Neural cell (in vitro differentiated cells): ENCODE data around the gene BOD1. TPM values are rescaled to one million over a fixed set of nuclear protein-coding genes. Genes with fewer than 3 reads are reported as not detected.

Experiments
- H2AFZ ChIP-seq: fragments of 200-600, 300-800 bp; sonication (generic), shearing (Covaris generic); 2 replicates; pipeline ENCODE4 v1.6.0; 2014; ENCODE audit warnings: low read depth, mild to moderate bottlenecking, antibody characterized with exemption, low read length, moderate library complexity
- H3F3A ChIP-seq: fragments of 200-600 bp; shearing (Covaris generic); 2 replicates; pipeline ENCODE4 v1.6.1; 2016; ENCODE audit warnings: mild to moderate bottlenecking, moderate library complexity, mixed read lengths, antibody characterized with exemption, low read length; ENCODE audit not compliant: insufficient read depth, poor library complexity, severe bottlenecking
- H3K27ac ChIP-seq: fragments of 200-600, 300-800 bp; sonication (generic), shearing (Covaris generic); 2 replicates; pipeline ENCODE4 v1.5.1; 2014; ENCODE audit warnings: mild to moderate bottlenecking, low read length, moderate library complexity
- H3K27me3 ChIP-seq: fragments of 300-800, 200-600 bp; sonication (generic), shearing (Covaris generic); 2 replicates; pipeline ENCODE4 v1.6.0; 2014; ENCODE audit warnings: mild to moderate bottlenecking, low read depth, low read length, moderate library complexity; ENCODE audit not compliant: insufficient read depth
- H3K36me3 ChIP-seq: fragments of 300-800, 200-600 bp; sonication (generic), shearing (Covaris generic); 2 replicates; pipeline ENCODE4 v1.5.1; 2014; ENCODE audit warnings: mild to moderate bottlenecking, antibody characterized with exemption, low read length, moderate library complexity; ENCODE audit not compliant: insufficient read depth
- H3K4me2 ChIP-seq: fragments of 300-800, 200-600 bp; sonication (generic), shearing (Covaris generic); 2 replicates; pipeline ENCODE4 v1.6.0; 2014; ENCODE audit warnings: mild to moderate bottlenecking, low read length
- H3K4me3 ChIP-seq: fragments of 300-800, 200-600 bp; sonication (generic), shearing (Covaris generic); 2 replicates; pipeline ENCODE4 v1.5.1; 2014; ENCODE audit warnings: mild to moderate bottlenecking, low read length, moderate library complexity
- H3K79me2 ChIP-seq: fragments of 200-600 bp; shearing (Covaris generic); replicated peaks from 2 replicates; pipeline ENCODE4 v1.6.0; 2014; ENCODE audit warnings: mild to moderate bottlenecking, low read length, moderate library complexity; ENCODE audit not compliant: insufficient read depth
- H3K9ac ChIP-seq: fragments of 300-800, 200-600 bp; sonication (generic), shearing (Covaris generic); 2 replicates; pipeline ENCODE4 v1.6.1; 2016; ENCODE audit warnings: mild to moderate bottlenecking, low read length, mixed read lengths
- H3K9me2 ChIP-seq: fragments of 200-600 bp; shearing (Covaris generic); 2 replicates; pipeline ENCODE4 v1.6.1; 2016; ENCODE audit warnings: mild to moderate bottlenecking, low read length, mixed read lengths; ENCODE audit not compliant: insufficient read depth
- H3K9me3 ChIP-seq: fragments of 200-600, 300-800 bp; sonication (generic), shearing (Covaris generic); 2 replicates; pipeline ENCODE4 v1.6.1; 2016; ENCODE audit warnings: mild to moderate bottlenecking, mixed run types, low read length, moderate library complexity, mixed read lengths
- H4K20me1 ChIP-seq: fragments of 200-600 bp; shearing (Covaris generic); 2 replicates; pipeline ENCODE4 v1.6.1; 2016; ENCODE audit warnings: mild to moderate bottlenecking, mixed run types; ENCODE audit not compliant: insufficient read depth
- CTCF ChIP-seq: fragments of 450-650 bp; IDR thresholded peaks from 2 replicates; pipeline ENCODE4 v1.5.1; 2014; ENCODE audit warnings: antibody characterized with exemption, mild to moderate bottlenecking, moderate library complexity; ENCODE audit not compliant: poor library complexity, severe bottlenecking
- EP300 ChIP-seq: fragments of 450-650 bp; conservative IDR thresholded peaks from 2 replicates; pipeline ENCODE4 v1.6.1; 2014; ENCODE audit warnings: antibody characterized with exemption, mild to moderate bottlenecking, moderate library complexity; ENCODE audit not compliant: poor library complexity, severe bottlenecking
- EZH2 ChIP-seq: fragments of 200-600, 300-800 bp; shearing (Covaris generic), sonication (generic); IDR thresholded peaks from 2 replicates; pipeline ENCODE4 v1.6.1; 2014; ENCODE audit warnings: antibody characterized with exemption, low read length, borderline replicate concordance, mild to moderate bottlenecking; ENCODE audit not compliant: insufficient read depth, poor library complexity, severe bottlenecking
- MXI1 ChIP-seq: fragments of 450-650 bp; conservative IDR thresholded peaks from 2 replicates; pipeline ENCODE4 v1.6.1; 2014; ENCODE audit warnings: antibody characterized with exemption, mild to moderate bottlenecking; ENCODE audit not compliant: poor library complexity, severe bottlenecking
- POLR2AphosphoS5 ChIP-seq: IDR thresholded peaks from 2 replicates; pipeline ENCODE4 v1.6.1; 2012
- RAD21 ChIP-seq: fragments of 450-650 bp; conservative IDR thresholded peaks from 2 replicates; pipeline ENCODE4 v1.6.1; 2014; ENCODE audit warnings: antibody characterized with exemption, mild to moderate bottlenecking, moderate library complexity
- REST ChIP-seq: IDR thresholded peaks from 2 replicates; pipeline ENCODE4 v1.6.1; 2012; ENCODE audit warnings: borderline replicate concordance
- SMC3 ChIP-seq: fragments of 450-650 bp; conservative IDR thresholded peaks from 2 replicates; pipeline ENCODE4 v1.6.1; 2014; ENCODE audit warnings: antibody characterized with exemption, mild to moderate bottlenecking, moderate library complexity; ENCODE audit not compliant: poor library complexity
- TAF1 ChIP-seq: IDR thresholded peaks from 2 replicates; pipeline ENCODE4 v1.6.1; 2012; ENCODE audit warnings: low read depth
- polyA plus RNA-seq: library from polyadenylated mRNA; depleted of rRNA; stranded (reverse); fragments of >200 nt; gene quantifications from 2 replicates; pipeline ENCODE4 v1.2.3, GENCODE V29; 2014

BOD1 gene
- polyA plus RNA-seq, 1 donor from 2014 or later = 178 TPM

GRCh38 chr5:173574983-173575382 lies 41.5 kb downstream of the BOD1 start:
- Histone ChIP-seq H3K4me2 (no peak overlapping the region), H3K9me2 (no peaks in the 10 kb centered on the region), H4K20me1 (no peaks in the 10 kb centered on the region), H3K4me3 (no peak overlapping the region), H2AFZ (no peak overlapping the region), H3K9me3 (peaks cover 5% of the 10 kb centered on the region), H3K27ac (no peak overlapping the region), H3K9ac (no peak overlapping the region), H3K27me3 (no peaks in the 10 kb centered on the region), H3F3A (no peaks in the 10 kb centered on the region), H3K79me2 (no peaks in the 10 kb centered on the region), H3K36me3 (no peaks in the 10 kb centered on the region)
- no peak for TF ChIP-seq EP300
- no peak for TF ChIP-seq SMC3
- TF ChIP-seq CTCF = no peak
- TF ChIP-seq TAF1 = no peak
- no peak for TF ChIP-seq POLR2AphosphoS5
- no peak for TF ChIP-seq EZH2
- TF ChIP-seq RAD21 = no peak
- no peak for TF ChIP-seq MXI1
- TF ChIP-seq REST = no peak

GRCh38 chr5:173573126-173573960 lies 43.1 kb downstream of the BOD1 start:
- Histone ChIP-seq H3K9me3 (no peaks in the 10 kb centered on the region), H3K4me2 (no peak overlapping the region), H3K9me2 (no peaks in the 10 kb centered on the region), H3K27me3 (no peaks in the 10 kb centered on the region), H3K9ac (no peak overlapping the region), H2AFZ (no peak overlapping the region), H3K36me3 (no peaks in the 10 kb centered on the region), H3K79me2 (no peaks in the 10 kb centered on the region), H4K20me1 (no peaks in the 10 kb centered on the region), H3K27ac (no peak overlapping the region), H3F3A (no peaks in the 10 kb centered on the region), H3K4me3 (peak overlapping the region; percentile 36)
- TF ChIP-seq SMC3 (peak; percentile 94), CTCF (peak; percentile 93), RAD21 (peak; percentile 88), REST (no peak), EZH2 (no peak)
